ENCODE measurements around the gene U2AF1L4.

Gene U2AF1L4

DNA sequence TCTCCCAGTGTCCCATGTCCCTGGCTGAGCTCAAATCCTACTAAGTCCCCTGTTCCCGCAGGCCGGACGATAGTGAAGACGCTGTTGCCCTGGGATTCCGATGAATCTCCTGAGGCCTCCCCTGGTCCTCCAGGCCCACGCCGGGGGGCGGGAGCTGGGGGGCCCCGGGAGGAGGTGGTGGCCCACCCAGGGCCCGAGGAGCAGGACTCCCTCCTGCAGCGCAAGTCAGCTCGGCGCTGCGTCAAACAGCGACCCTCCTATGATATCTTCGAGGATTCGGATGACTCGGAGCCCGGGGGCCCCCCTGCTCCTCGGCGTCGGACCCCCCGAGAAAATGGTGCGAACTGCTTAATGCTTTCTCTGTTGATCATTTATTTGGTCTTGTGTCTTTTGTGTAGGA is 21.5 kb downstream of the U2AF1L4 start:
- H3K27ac ChIP-seq: no peak overlapping the region
- no peak for TF ChIP-seq ZFX (IDR thresholded peaks at IDR 0.05)
- no peak for TF ChIP-seq CTCF (conservative IDR thresholded peaks at IDR 0.05)

GRCh38 chr19:35722897-35723296 is 22.3 kb downstream of the U2AF1L4 start:
- no peak overlapping the region for H3K27ac ChIP-seq
- TF ChIP-seq ZFX (IDR thresholded peaks at IDR 0.05) (no peak), CTCF (conservative IDR thresholded peaks at IDR 0.05) (no peak)

DNA sequence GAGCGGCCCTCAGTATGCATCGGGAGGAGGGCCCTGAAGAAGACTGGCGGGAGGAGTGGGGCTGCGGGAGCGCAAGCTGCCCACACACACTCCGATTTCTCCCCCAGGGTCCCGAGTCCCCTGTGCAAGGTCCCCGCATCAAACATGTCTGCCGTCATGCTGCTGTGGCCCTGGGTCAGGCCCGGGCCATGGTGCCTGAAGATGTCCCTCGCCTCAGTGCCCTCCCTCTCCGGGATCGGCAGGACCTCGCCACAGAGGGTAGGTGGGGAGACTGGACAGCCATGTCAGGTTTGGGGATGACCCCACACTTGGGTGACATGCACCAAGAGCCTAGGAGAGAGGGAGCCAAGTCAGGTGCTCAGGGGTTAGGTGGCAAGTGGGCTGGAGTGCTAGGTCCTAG is 22.8 kb downstream of the U2AF1L4 start:
- no peak for TF ChIP-seq CTCF (conservative IDR thresholded peaks at IDR 0.05)
- TF ChIP-seq ZFX (IDR thresholded peaks at IDR 0.05): no peak
- H3K27ac ChIP-seq: no peak overlapping the region

DNA sequence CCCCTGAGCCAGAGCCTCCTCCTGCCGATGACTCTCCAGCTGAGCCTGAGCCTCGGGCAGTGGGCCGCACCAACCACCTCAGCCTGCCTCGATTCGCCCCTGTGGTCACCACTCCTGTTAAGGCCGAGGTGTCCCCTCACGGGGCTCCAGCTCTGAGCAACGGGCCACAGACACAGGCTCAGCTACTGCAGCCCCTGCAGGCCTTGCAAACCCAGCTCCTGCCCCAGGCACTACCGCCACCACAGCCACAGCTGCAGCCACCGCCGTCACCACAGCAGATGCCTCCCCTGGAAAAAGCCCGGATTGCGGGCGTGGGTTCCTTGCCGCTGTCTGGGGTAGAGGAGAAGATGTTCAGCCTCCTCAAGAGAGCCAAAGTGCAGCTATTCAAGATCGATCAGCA is 23.8 kb downstream of the U2AF1L4 start:
- TF ChIP-seq ZFX (IDR thresholded peaks at IDR 0.05) (no peak), CTCF (conservative IDR thresholded peaks at IDR 0.05) (no peak)
- H3K27ac ChIP-seq: no peak overlapping the region

DNA sequence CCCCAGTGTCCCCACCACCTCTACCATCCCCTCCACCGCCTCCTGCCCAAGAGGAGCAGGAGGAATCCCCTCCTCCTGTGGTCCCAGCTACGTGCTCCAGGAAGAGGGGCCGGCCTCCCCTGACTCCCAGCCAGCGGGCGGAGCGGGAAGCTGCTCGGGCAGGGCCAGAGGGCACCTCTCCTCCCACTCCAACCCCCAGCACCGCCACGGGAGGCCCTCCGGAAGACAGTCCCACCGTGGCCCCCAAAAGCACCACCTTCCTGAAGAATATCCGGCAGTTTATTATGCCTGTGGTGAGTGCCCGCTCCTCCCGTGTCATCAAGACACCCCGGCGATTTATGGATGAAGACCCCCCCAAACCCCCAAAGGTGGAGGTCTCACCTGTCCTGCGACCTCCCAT is 24.6 kb downstream of the U2AF1L4 start:
- no peak overlapping the region for H3K27ac ChIP-seq
- TF ChIP-seq ZFX (IDR thresholded peaks at IDR 0.05): no peak
- no peak for TF ChIP-seq CTCF (conservative IDR thresholded peaks at IDR 0.05)

GRCh38 chr19:35720163-35720524 is 25.1 kb downstream of the U2AF1L4 start:
- H3K27ac ChIP-seq: no peak overlapping the region
- no peak for TF ChIP-seq ZFX (IDR thresholded peaks at IDR 0.05)
- no peak for TF ChIP-seq CTCF (conservative IDR thresholded peaks at IDR 0.05)

DNA sequence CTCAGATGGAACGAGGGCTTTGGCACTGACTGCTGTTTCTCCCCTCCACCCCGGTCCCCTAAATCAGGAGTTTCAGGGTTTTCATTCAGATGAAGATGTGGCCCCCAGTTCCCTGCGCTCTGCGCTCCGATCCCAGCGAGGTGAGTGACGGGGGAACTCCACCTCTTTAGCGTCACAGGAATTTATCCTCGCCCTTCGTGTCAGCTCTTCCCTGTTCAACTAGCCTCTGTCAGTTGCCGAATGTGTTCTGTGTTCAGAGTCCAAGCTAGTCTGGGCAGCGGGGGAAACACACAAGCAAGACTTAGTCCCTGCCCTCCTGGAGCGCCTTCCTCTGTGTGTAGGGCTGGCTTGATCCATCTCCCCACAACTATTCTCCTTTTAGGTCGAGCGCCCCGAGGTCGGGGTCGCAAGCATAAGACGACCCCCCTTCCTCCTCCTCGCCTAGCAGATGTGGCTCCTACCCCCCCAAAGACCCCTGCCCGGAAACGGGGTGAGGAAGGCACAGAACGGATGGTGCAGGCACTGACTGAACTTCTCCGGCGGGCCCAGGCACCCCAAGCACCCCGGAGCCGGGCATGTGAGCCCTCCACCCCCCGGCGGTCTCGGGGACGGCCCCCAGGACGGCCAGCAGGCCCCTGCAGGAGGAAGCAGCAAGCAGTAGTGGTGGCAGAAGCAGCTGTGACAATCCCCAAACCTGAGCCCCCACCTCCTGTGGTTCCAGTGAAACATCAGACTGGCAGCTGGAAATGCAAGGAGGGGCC is 25.6 kb downstream of the U2AF1L4 start:
- peak overlapping the region; percentile 92 for H3K27ac ChIP-seq
- TF ChIP-seq CTCF (conservative IDR thresholded peaks at IDR 0.05) (no peak), ZFX (IDR thresholded peaks at IDR 0.05) (no peak)

Data from C4-2B (cell line).